ENCODE data around the gene CA10.

Gene CA10

GRCh38 chr17:52147431-52147830, 11.1 kb downstream of the CA10 start:
- DNase-seq (ENCODE audit: low read depth): no peak

GRCh38 chr17:52145476-52145875, 13.0 kb downstream of the CA10 start:
- no peak for DNase-seq (ENCODE audit: low read depth)

GRCh38 chr17:52143542-52143941, 15.0 kb downstream of the CA10 start:
- DNase-seq (ENCODE audit: low read depth): no peak

GRCh38 chr17:52140601-52141000, 17.9 kb downstream of the CA10 start:
- DNase-seq (ENCODE audit: low read depth): no peak

- DNase-seq (ENCODE audit: low read depth): no peak
Observed at GRCh38 chr17:52138752-52139151, 19.8 kb downstream of the CA10 start.

- no peak for DNase-seq (ENCODE audit: low read depth)
Observed at GRCh38 chr17:52138350-52138749, 20.2 kb downstream of the CA10 start.

GRCh38 chr17:52136166-52136565, 22.3 kb downstream of the CA10 start:
- DNase-seq (ENCODE audit: low read depth): no peak

GRCh38 chr17:52134641-52135040, 23.9 kb downstream of the CA10 start:
- no peak for DNase-seq (ENCODE audit: low read depth)

- DNase-seq (ENCODE audit: low read depth): no peak
Observed at GRCh38 chr17:52128721-52129120, 29.8 kb downstream of the CA10 start.

GRCh38 chr17:52124993-52125392, 33.5 kb downstream of the CA10 start:
- DNase-seq (ENCODE audit: low read depth): no peak

- DNase-seq (ENCODE audit: low read depth): no peak
Observed at GRCh38 chr17:52124561-52124960, 34.0 kb downstream of the CA10 start.

- DNase-seq (ENCODE audit: low read depth): no peak
Observed at GRCh38 chr17:52120465-52120864, 38.0 kb downstream of the CA10 start.

- no peak for DNase-seq (ENCODE audit: low read depth)
Observed at GRCh38 chr17:52110923-52111581, 47.5 kb downstream of the CA10 start.

- peak; percentile 14 for DNase-seq (ENCODE audit: low read depth)
Observed at GRCh38 chr17:52106638-52107261, 51.8 kb downstream of the CA10 start.

- no peak for DNase-seq (ENCODE audit: low read depth)
Observed at GRCh38 chr17:52106072-52106471, 52.4 kb downstream of the CA10 start.

- no peak for DNase-seq (ENCODE audit: low read depth)
Observed at GRCh38 chr17:52105591-52105990, 52.9 kb downstream of the CA10 start.

- DNase-seq (ENCODE audit: low read depth): no peak
Observed at GRCh38 chr17:52096056-52096455, 62.5 kb downstream of the CA10 start.

GRCh38 chr17:52084176-52084575, 74.3 kb downstream of the CA10 start:
- DNase-seq (ENCODE audit: low read depth): no peak

GRCh38 chr17:52079496-52079895, 79.0 kb downstream of the CA10 start:
- DNase-seq (ENCODE audit: low read depth): no peak

- no peak for DNase-seq (ENCODE audit: low read depth)
Observed at GRCh38 chr17:52071712-52072111, 86.8 kb downstream of the CA10 start.

- DNase-seq (ENCODE audit: low read depth): no peak
Observed at GRCh38 chr17:52064791-52065211, 93.7 kb downstream of the CA10 start.

- no peak for DNase-seq (ENCODE audit: low read depth)
Observed at GRCh38 chr17:52049496-52049895, 109.0 kb downstream of the CA10 start.

- DNase-seq (ENCODE audit: low read depth): no peak
Observed at GRCh38 chr17:52049051-52049450, 109.5 kb downstream of the CA10 start.
